Ascending aorta (tissue), 2 donors: ENCODE results near the gene PCID2. TPM values are rescaled to one million over a fixed set of nuclear protein-coding genes. Genes with fewer than 3 reads are reported as not detected.

Experiments
- DNase-seq, 2 donors: peaks; one replicate each; pipeline ENCODE4 v3.0.0-alpha.2; 2019; ENCODE audit warnings: low spot score in 2 of 2
- H3K27ac ChIP-seq, 2 donors: fragments of 200-600 bp; sonication (generic); one replicate each; pipeline ENCODE4 v1.5.1; 2016 to 2017; ENCODE audit warnings: mild to moderate bottlenecking in 1 of 2
- H3K27me3 ChIP-seq: fragments of 200-600 bp; sonication (generic); one replicate; pipeline ENCODE4 v1.5.1; 2017
- H3K36me3 ChIP-seq, 2 donors: fragments of 200-600 bp; sonication (generic); one replicate each; pipeline ENCODE4 v1.5.1; 2016
- H3K4me1 ChIP-seq, 2 donors: fragments of 200-600 bp; sonication (generic); one replicate each; pipeline ENCODE4 v1.5.1; 2016 to 2017; ENCODE audit warnings: mild to moderate bottlenecking in 1 of 2
- H3K4me3 ChIP-seq, 2 donors: fragments of 200-600 bp; sonication (generic); one replicate each; pipeline ENCODE4 v1.5.1; 2016 to 2017; ENCODE audit warnings: mild to moderate bottlenecking in 1 of 2
- H3K9me3 ChIP-seq, 2 donors: fragments of 200-600 bp; sonication (generic); one replicate each; pipeline ENCODE4 v1.5.1; 2016
- CTCF ChIP-seq, 3 experiments: fragments of 200-600 bp in 2 of 3; fragments of 450-650 bp in 1 of 3; sonication (generic) in 2 of 3; IDR thresholded peaks; one replicate each; pipeline ENCODE4 v1.5.1; 2016 to 2019; ENCODE audit warnings: antibody characterized with exemption in 3 of 3, mild to moderate bottlenecking in 1 of 3, moderate library complexity in 1 of 3
- intact Hi-C: fragments of 100-400 bp; cut with DNase I; formaldehyde crosslinking; loops from one replicate; pipeline ENCODE4 v1.15.1; 2023
- total RNA-seq: library from RNA; depleted of rRNA; stranded (reverse); fragments of >200 nt; gene quantifications from one replicate; pipeline ENCODE4 v1.1.0, GENCODE V29; 2016

The PCID2 gene
- total RNA-seq, 1 donor from 2014 or later, result 50.8 TPM

- peak in 1 of 2 donors; percentile 37 for DNase-seq
- no peaks in the 10 kb centered on the region for H3K27me3 ChIP-seq
- H3K36me3 ChIP-seq, result peaks cover 29 to 42% of the 10 kb centered on the region in 2 donors
- H3K27ac ChIP-seq, result no peak overlapping the region
- no peak for TF ChIP-seq CTCF (IDR thresholded peaks at IDR 0.05)
- no peaks in the 10 kb centered on the region for H3K9me3 ChIP-seq
- no peak overlapping the region for H3K4me3 ChIP-seq
- intact Hi-C loops, result no loop called here
- no peaks in the 10 kb centered on the region for H3K4me1 ChIP-seq
Measured at GRCh38 chr13:113171250-113172125, 37.0 kb downstream of the PCID2 start.

DNA sequence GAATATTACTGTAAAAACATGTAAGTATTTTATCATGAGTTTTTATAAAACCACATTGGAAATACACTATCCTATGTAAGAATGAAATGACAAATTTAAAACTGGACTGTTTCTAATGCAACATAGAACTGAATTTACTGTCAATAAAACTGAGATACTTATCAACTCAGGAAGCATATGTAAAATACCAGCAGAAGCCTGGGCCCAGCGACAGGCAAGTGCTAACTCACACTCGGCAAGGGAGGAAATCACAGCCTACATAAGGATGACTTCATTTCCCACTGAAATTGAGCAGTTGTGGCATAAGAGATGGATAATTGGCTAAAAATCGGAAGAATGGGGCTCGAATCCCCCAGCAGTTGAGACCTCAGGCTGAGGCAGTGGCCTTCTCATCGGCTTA is 38.0 kb downstream of the PCID2 start:
- no peak overlapping the region for H3K27ac ChIP-seq
- no peak for TF ChIP-seq CTCF (IDR thresholded peaks at IDR 0.05)
- no peak for DNase-seq
- peaks cover 20 to 33% of the 10 kb centered on the region in 2 donors for H3K36me3 ChIP-seq
- no peaks in the 10 kb centered on the region for H3K27me3 ChIP-seq
- no peak overlapping the region for H3K4me3 ChIP-seq
- no peaks in the 10 kb centered on the region for H3K4me1 ChIP-seq
- intact Hi-C loops, result no loop called here
- H3K9me3 ChIP-seq, result no peaks in the 10 kb centered on the region

DNA sequence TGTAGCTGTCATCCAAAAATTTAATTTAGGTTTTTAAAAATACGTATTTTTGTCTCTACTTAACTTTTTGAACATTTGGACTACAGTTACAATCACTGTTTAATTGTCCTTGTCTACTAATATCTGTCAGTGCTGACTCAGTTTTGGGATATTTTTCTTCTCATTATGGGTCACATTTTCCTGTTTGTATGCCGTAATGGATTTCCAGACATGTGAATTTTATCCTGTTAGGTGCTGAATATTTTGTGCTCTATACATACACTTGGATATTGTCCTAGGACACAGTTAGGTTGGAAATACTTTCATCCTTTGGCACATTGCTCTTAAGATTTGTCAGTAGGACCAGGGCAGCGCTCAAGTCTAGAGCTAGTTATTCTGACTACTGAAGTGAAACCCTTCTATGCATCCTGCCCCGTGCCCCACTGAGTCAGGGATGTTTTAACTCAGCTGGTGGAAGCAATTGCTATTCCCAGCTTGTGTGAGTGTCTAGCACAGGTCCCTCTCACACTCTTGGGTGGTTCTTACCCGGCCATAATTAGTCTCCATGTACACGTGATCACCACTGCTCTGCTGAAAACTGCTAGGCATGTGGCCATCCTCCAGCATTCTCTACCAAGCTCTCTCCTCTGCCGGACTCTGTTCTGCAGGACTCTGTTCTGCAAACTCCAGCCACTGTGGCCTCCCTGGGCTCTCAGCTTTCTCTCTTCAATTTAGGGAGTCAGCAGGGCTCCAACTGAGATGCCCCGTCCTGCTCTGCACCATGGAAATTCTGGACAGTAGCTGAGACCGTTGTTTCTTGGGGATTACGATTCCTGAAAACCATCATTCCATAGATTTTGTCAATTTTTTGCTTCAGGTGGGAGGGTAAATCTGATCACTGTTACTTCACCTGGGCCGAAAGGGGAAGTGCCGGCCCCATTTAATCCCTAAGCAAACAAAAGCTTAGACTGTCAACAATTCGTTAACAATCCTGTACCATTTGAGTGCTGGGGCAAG is 38.9 kb downstream of the PCID2 start:
- H3K27ac ChIP-seq, result no peak overlapping the region
- H3K4me1 ChIP-seq, result no peaks in the 10 kb centered on the region
- intact Hi-C loops, result no loop called here
- H3K36me3 ChIP-seq, result peaks cover 16 to 26% of the 10 kb centered on the region in 2 donors
- no peaks in the 10 kb centered on the region for H3K9me3 ChIP-seq
- peak in 1 of 2 donors; percentile 55 for DNase-seq
- TF ChIP-seq CTCF (IDR thresholded peaks at IDR 0.05), result no peak
- no peaks in the 10 kb centered on the region for H3K27me3 ChIP-seq
- no peak overlapping the region for H3K4me3 ChIP-seq

DNA sequence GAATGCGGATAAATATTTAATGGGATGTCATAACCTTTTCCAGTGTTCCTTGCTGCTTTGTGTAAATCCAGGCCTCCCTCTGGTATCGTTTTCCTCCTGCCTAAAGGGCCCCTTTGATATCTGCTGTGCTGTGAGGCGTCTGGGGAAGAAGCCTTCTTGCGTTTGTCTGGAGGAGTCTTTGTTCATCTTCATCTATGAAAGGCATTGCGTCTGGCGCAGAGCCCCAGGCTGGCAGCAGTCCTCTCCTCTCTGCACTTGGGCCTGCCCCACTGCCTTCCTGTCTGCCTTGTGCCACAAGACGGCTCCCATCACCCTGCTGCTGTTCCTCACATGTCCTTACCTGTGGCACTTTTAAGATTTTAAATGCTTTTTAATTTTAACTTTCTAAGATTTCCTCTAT is 40.3 kb downstream of the PCID2 start:
- no peak overlapping the region for H3K27ac ChIP-seq
- no peak for TF ChIP-seq CTCF (IDR thresholded peaks at IDR 0.05)
- DNase-seq, result peak in 1 of 2 donors; percentile 35
- H3K27me3 ChIP-seq, result no peaks in the 10 kb centered on the region
- H3K4me1 ChIP-seq, result no peaks in the 10 kb centered on the region
- H3K4me3 ChIP-seq, result no peak overlapping the region
- H3K36me3 ChIP-seq, result peaks cover 16 to 17% of the 10 kb centered on the region in 2 donors
- intact Hi-C loops, result no loop called here
- H3K9me3 ChIP-seq, result no peaks in the 10 kb centered on the region

- Histone ChIP-seq H3K9me3 (no peaks in the 10 kb centered on the region), H3K4me1 (no peaks in the 10 kb centered on the region), H3K4me3 (no peak overlapping the region), H3K36me3 (peaks cover 14 to 17% of the 10 kb centered on the region in 2 donors), H3K27me3 (no peaks in the 10 kb centered on the region), H3K27ac (no peak overlapping the region)
- TF ChIP-seq CTCF (IDR thresholded peaks at IDR 0.05), result no peak
- no peak for DNase-seq
- intact Hi-C loops, result no loop called here
Measured at GRCh38 chr13:113167575-113167974, 40.9 kb downstream of the PCID2 start.
